A549 treated with CpdA at 1 μM for 4 hours (cell line): Measurements from ENCODE around the gene CELF5. TPM values are rescaled to one million over a fixed set of nuclear protein-coding genes. Genes with fewer than 3 reads are reported as not detected.

Source experiments
- total RNA-seq: library from RNA; stranded (reverse); fragments of 200-300 nt; extraction: Qiagen RNA extraction; gene quantifications from 5 replicates; pipeline ENCODE4 v1.2.3, GENCODE V29; 2022; ENCODE audit warnings: low read depth

CELF5 gene
- total RNA-seq: 0.26 to 0.53 TPM (median 0.36 TPM) in 5 replicates

DNA sequence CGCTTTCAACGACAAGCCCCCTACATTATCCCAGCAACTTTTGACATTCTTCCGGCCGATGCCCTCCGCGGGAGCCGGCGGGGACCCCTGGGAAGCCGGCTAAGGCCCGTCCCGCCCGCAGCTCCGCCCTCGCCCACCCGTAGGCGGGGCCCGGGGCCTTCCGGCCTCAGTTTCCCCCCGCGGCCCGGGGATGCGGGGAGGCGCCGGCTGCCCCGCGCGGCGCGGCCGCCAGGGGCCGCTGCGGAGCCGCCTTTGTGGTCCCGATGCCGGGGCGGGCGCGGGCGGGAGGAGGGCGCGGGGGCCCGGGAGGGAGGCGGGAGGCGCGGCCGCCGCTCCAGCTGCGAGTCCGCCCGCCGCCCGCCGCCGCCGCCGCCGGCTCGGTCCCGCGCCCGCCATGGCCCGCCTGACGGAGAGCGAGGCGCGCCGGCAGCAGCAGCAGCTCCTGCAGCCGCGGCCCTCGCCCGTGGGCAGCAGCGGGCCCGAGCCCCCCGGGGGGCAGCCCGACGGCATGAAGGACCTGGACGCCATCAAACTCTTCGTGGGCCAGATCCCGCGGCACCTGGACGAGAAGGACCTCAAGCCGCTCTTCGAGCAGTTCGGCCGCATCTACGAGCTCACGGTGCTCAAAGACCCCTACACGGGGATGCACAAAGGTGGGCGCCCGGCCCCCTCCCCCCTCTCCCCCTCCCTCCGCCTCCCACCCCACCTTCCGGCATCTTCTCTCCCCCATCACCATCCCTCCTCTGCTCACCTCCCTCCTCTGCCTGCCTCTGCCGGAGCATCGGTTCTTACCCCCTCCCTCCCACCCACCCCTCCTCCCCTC, at the start of gene CELF5:
TSS of gene CELF5 (plus strand) at position 316 of the 823 bp plus-strand sequence. CDS start at position 395, 79 bp downstream.

DNA sequence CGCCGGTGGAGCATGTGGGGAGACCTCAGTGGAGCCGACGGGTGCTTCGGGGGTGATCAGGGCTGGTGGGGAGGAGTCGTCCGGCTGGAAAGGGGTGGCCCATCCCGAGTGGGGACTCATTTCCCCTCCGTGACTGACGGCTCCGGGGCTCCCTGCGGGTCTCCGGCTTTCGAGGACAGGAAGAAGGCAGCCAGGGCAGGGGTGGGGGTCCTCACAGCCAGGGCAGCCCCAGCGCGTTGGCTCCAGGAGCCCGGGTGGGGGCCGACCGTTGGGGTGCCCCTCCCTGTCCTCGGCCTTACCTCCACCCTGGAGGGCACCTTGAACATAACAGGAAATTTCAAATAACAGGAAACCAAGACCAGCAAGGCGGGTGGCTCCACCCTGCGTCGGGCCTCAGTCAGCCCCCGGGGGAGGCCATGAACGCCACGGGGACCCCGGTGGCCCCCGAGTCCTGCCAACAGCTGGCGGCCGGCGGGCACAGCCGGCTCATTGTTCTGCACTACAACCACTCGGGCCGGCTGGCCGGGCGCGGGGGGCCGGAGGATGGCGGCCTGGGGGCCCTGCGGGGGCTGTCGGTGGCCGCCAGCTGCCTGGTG, 46.0 kb upstream of the CELF5 start, which contains the start of gene S1PR4:
TSS of gene S1PR4 (plus strand) at position 393 of the 596 bp plus-strand sequence. CDS start at position 417, 24 bp downstream.

DNA sequence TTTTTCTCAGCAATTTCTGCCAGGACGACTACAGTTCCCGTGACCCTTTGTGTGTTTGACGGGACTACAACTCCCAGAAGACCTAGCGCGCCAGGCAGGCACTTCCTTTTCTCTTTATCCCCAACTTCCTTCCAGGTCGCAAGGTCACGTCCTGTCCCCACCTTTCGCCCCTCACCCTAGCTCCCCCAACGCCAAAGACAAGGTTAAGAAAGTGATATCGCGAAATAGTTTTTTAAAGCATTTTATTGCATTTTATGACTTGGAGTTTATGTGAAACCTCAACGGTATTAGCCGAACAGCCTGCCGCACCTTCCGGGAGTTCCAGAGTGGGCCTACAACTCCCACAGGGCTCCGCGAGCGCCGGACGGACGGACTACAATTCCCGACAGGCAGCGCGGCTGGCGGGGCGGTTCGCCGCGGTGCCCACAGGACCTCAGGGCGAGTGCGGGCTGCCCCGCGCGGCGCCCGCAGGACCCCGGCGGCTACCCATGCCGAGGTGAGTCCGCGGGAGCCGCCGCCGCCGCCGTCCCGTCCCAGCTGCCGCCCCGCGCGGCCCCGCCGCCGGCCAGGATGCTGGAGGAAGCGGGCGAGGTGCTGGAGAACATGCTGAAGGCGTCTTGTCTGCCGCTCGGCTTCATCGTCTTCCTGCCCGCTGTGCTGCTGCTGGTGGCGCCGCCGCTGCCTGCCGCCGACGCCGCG, 38.9 kb upstream of the CELF5 start, which contains the start of gene NCLN:
TSS of gene NCLN (plus strand) at position 470 of the 699 bp plus-strand sequence. CDS start at position 571, 101 bp downstream.

Other genes starting within 250 kb of the CELF5 start
- gene TLE6, start 247.1 kb upstream of the CELF5 start, total RNA-seq: 3.1 to 6.5 TPM (median 5.1 TPM) in 5 replicates
- gene TLE2, start 195.4 kb upstream of the CELF5 start, total RNA-seq: 2.3 to 4.4 TPM (median 3.1 TPM) in 5 replicates
- 167 to 247 TPM (median 239 TPM) in 5 replicates for gene TLE5, start 162.2 kb upstream of the CELF5 start, total RNA-seq
- gene GNA11, start 130.3 kb upstream of the CELF5 start, total RNA-seq: 31.4 to 36.9 TPM (median 32.9 TPM) in 5 replicates
- 0.05 to 0.17 TPM (median 0.12 TPM) in 3 of 5 replicates, not detected in the others for gene GNA15, start 88.6 kb upstream of the CELF5 start, total RNA-seq
- 0.08 to 0.16 TPM (median 0.11 TPM) in 4 of 5 replicates, not detected in the other for gene S1PR4, start 45.9 kb upstream of the CELF5 start, total RNA-seq
- gene NCLN, start 38.7 kb upstream of the CELF5 start, total RNA-seq: 63.8 to 90.3 TPM (median 84.9 TPM) in 5 replicates
- gene NFIC, start 141.9 kb downstream of the CELF5 start, total RNA-seq: 32.7 to 43.1 TPM (median 40.6 TPM) in 5 replicates